ENCODE results near the gene DSCAML1. TPM values are rescaled to one million over a fixed set of nuclear protein-coding genes. Genes with fewer than 3 reads are reported as not detected.

DSCAML1 gene
- total and polyA plus RNA-seq, 2 experiments from 2014 or later = not detected

GRCh38 chr11:117557361-117557760, 239.7 kb downstream of the DSCAML1 start:
- Histone ChIP-seq H3K4me3 (no peak overlapping the region), H3F3A (ENCODE audit: insufficient read depth) (no peaks in the 10 kb centered on the region), H3K4me2 (ENCODE audit: unreplicated experiment) (no peak overlapping the region), H3K9ac (no peak overlapping the region), H3K36me3 (ENCODE audit: low read depth) (no peaks in the 10 kb centered on the region), H3K79me2 (ENCODE audit: insufficient read depth) (no peaks in the 10 kb centered on the region), H3K4me1 (ENCODE audit: insufficient read depth) (no peaks in the 10 kb centered on the region), H3K27ac (no peak overlapping the region), H3K9me3 (ENCODE audit: low read depth) (no peaks in the 10 kb centered on the region), H3K27me3 (replicated peaks; ENCODE audit: insufficient read depth) (peaks cover 5% of the 10 kb centered on the region; the same call in 1 of the 2 replicates), H4K20me1 (ENCODE audit: insufficient read depth) (no peaks in the 10 kb centered on the region), H2AFZ (no peak overlapping the region), H3K9me2 (ENCODE audit: insufficient read depth) (no peaks in the 10 kb centered on the region)
- TF ChIP-seq EZH2 (IDR thresholded peaks at IDR 0.05; ENCODE audit: insufficient read depth, poor library complexity, severe bottlenecking) (no peak), EZH2phosphoT487 (IDR thresholded peaks at IDR 0.05; ENCODE audit: insufficient read depth, low read depth) (no peak)
- in situ Hi-C loops (cut with MboI) = no loop called here
- 29 to 43% methylated on average over 7 of the region's 7 CpGs for WGBS, 2 experiments (ENCODE audit: low coverage in 1 of 2, low lambda C conversion rate in 2 of 2, missing lambda C conversion rate in 2 of 2)
- DNase-seq = no peak

GRCh38 chr11:117554601-117555333, 242.2 kb downstream of the DSCAML1 start:
- Histone ChIP-seq H3K9me2 (ENCODE audit: insufficient read depth) (no peaks in the 10 kb centered on the region), H3K9ac (no peak overlapping the region), H3K27me3 (replicated peaks; ENCODE audit: insufficient read depth) (peaks cover 5% of the 10 kb centered on the region; the same call in 1 of the 2 replicates), H3K79me2 (ENCODE audit: insufficient read depth) (no peaks in the 10 kb centered on the region), H2AFZ (no peak overlapping the region), H3K4me1 (ENCODE audit: insufficient read depth) (no peaks in the 10 kb centered on the region), H3K36me3 (ENCODE audit: low read depth) (no peaks in the 10 kb centered on the region), H3K4me3 (no peak overlapping the region), H3K9me3 (ENCODE audit: low read depth) (no peaks in the 10 kb centered on the region), H3K27ac (no peak overlapping the region), H4K20me1 (ENCODE audit: insufficient read depth) (no peaks in the 10 kb centered on the region), H3K4me2 (ENCODE audit: unreplicated experiment) (no peak overlapping the region), H3F3A (ENCODE audit: insufficient read depth) (no peaks in the 10 kb centered on the region)
- DNase-seq = no peak
- TF ChIP-seq EZH2phosphoT487 (IDR thresholded peaks at IDR 0.05; ENCODE audit: insufficient read depth, low read depth) (no peak), EZH2 (IDR thresholded peaks at IDR 0.05; ENCODE audit: insufficient read depth, poor library complexity, severe bottlenecking) (no peak)
- WGBS, 2 experiments (ENCODE audit: low coverage in 1 of 2, low lambda C conversion rate in 2 of 2, missing lambda C conversion rate in 2 of 2) = 60 to 69% methylated on average over 7 of the region's 7 CpGs
- in situ Hi-C loops (cut with MboI) = no loop called here

- no peak overlapping the region for H3K4me2 ChIP-seq (ENCODE audit: unreplicated experiment)
- WGBS, 2 experiments (ENCODE audit: low coverage in 1 of 2, low lambda C conversion rate in 2 of 2, missing lambda C conversion rate in 2 of 2) = 59 to 60% methylated on average over 9 of the region's 9 CpGs
- H2AFZ ChIP-seq = no peak overlapping the region
- no peaks in the 10 kb centered on the region for H3K9me3 ChIP-seq (ENCODE audit: low read depth)
- no peaks in the 10 kb centered on the region for H3F3A ChIP-seq (ENCODE audit: insufficient read depth)
- no peak for DNase-seq
- H4K20me1 ChIP-seq (ENCODE audit: insufficient read depth) = no peaks in the 10 kb centered on the region
- TF ChIP-seq EZH2phosphoT487 (IDR thresholded peaks at IDR 0.05; ENCODE audit: insufficient read depth, low read depth) (no peak), EZH2 (IDR thresholded peaks at IDR 0.05; ENCODE audit: insufficient read depth, poor library complexity, severe bottlenecking) (no peak)
- no peaks in the 10 kb centered on the region for H3K9me2 ChIP-seq (ENCODE audit: insufficient read depth)
- no peaks in the 10 kb centered on the region for H3K36me3 ChIP-seq (ENCODE audit: low read depth)
- no peak overlapping the region for H3K4me3 ChIP-seq
- H3K27ac ChIP-seq = no peak overlapping the region
- no peak overlapping the region for H3K9ac ChIP-seq
- in situ Hi-C loops (cut with MboI) = no loop called here
- no peaks in the 10 kb centered on the region for H3K4me1 ChIP-seq (ENCODE audit: insufficient read depth)
- no peaks in the 10 kb centered on the region for H3K79me2 ChIP-seq (ENCODE audit: insufficient read depth)
- peaks cover 5% of the 10 kb centered on the region for H3K27me3 ChIP-seq (replicated peaks; ENCODE audit: insufficient read depth)
These were observed 244.4 kb downstream of the DSCAML1 start for GRCh38 chr11:117552626-117553025.

GRCh38 chr11:117551761-117552343, 245.2 kb downstream of the DSCAML1 start:
- Histone ChIP-seq H3K4me1 (ENCODE audit: insufficient read depth) (no peaks in the 10 kb centered on the region), H3F3A (ENCODE audit: insufficient read depth) (no peaks in the 10 kb centered on the region), H3K9ac (no peak overlapping the region), H3K27ac (no peak overlapping the region), H2AFZ (no peak overlapping the region), H3K9me2 (ENCODE audit: insufficient read depth) (no peaks in the 10 kb centered on the region), H4K20me1 (ENCODE audit: insufficient read depth) (no peaks in the 10 kb centered on the region), H3K4me3 (no peak overlapping the region), H3K9me3 (ENCODE audit: low read depth) (no peaks in the 10 kb centered on the region), H3K79me2 (ENCODE audit: insufficient read depth) (no peaks in the 10 kb centered on the region), H3K36me3 (ENCODE audit: low read depth) (no peaks in the 10 kb centered on the region), H3K4me2 (ENCODE audit: unreplicated experiment) (no peak overlapping the region), H3K27me3 (replicated peaks; ENCODE audit: insufficient read depth) (peaks cover 12% of the 10 kb centered on the region)
- in situ Hi-C loops (cut with MboI) = no loop called here
- TF ChIP-seq EZH2phosphoT487 (IDR thresholded peaks at IDR 0.05; ENCODE audit: insufficient read depth, low read depth) (no peak), EZH2 (IDR thresholded peaks at IDR 0.05; ENCODE audit: insufficient read depth, poor library complexity, severe bottlenecking) (no peak)
- DNase-seq = no peak
- WGBS, 2 experiments (ENCODE audit: low coverage in 1 of 2, low lambda C conversion rate in 2 of 2, missing lambda C conversion rate in 2 of 2) = 39 to 40% methylated on average over 9 to 12 of the region's 12 CpGs
